HepG2 (cell line): ENCODE measurements around the gene RAB5B. TPM values are rescaled to one million over a fixed set of nuclear protein-coding genes. Genes with fewer than 3 reads are reported as not detected.

Source experiments
- ATAC-seq: fragments of 200-7000 bp; cut with Tn5 transposase; 3 replicates; pipeline ENCODE4 v1.9.1; 2020; ENCODE audit warnings: mild to moderate bottlenecking, moderate library complexity
- BruUV-seq: library from RNA; stranded (reverse); fragments of 400-500 nt; replicated peaks from 2 replicates; lab custom pipeline; 2021; lab: Mats Ljungman, UMichigan
- CTCF ChIA-PET: fragments of 300-600 bp; formaldehyde crosslinking; extraction: SDS; loops from one replicate; lab custom pipeline; 2021; ENCODE audit warnings: low total read pairs, inconsistent platforms, low intra/inter-chr PET ratio; lab: Yijun Ruan, JAX
- POLR2A ChIA-PET: fragments of 350-600 bp; sonication (Branson Sonifier 250); formaldehyde crosslinking; loops from one replicate; lab custom pipeline; 2020; ENCODE audit warnings: antibody characterized with exemption, inconsistent platforms; lab: Yijun Ruan, JAX
- DNase-seq: peaks from one replicate; pipeline ENCODE4 v3.0.0-alpha.2; 2015; ENCODE audit warnings: low spot score
- FAIRE-seq: peaks from 3 replicates; lab custom pipeline; 2011; peaks lifted over from hg19 to GRCh38; lab: Jason Lieb, UNC
- H2AFZ ChIP-seq: one replicate; pipeline ENCODE4 v1.6.1; 2011; ENCODE audit warnings: low read length, inconsistent platforms
- H3K27ac ChIP-seq: fragments of 300-600 bp; 3 replicates; pipeline ENCODE4 v1.8.0; 2011; ENCODE audit warnings: mixed run types, mild to moderate bottlenecking, mixed read lengths, low read length, inconsistent platforms; ENCODE audit not compliant: insufficient read depth; ENCODE audit errors: extremely low read length
- H3K27me3 ChIP-seq, 2 experiments: fragments of 200-600 bp in 1 of 2; 2 replicates in 1 of 2; 3 replicates in 1 of 2; pipeline versions ENCODE4 v1.6.0 to v1.8.0; 2011; ENCODE audit warnings: low read length in 2 of 2, mild to moderate bottlenecking in 2 of 2, moderate library complexity in 2 of 2, inconsistent platforms in 1 of 2; ENCODE audit not compliant: insufficient read depth in 2 of 2, control insufficient read depth in 1 of 2
- H3K36me3 ChIP-seq, 2 experiments: fragments of 200-600 bp in 1 of 2; replicated peaks in 1 of 2; 2 replicates in 1 of 2; 3 replicates in 1 of 2; pipeline versions ENCODE4 v1.5.1 to v1.8.0; 2011; ENCODE audit warnings: low read length in 2 of 2, inconsistent platforms in 1 of 2; ENCODE audit not compliant: insufficient read depth in 2 of 2, control insufficient read depth in 1 of 2
- H3K4me1 ChIP-seq: 2 replicates; pipeline ENCODE4 v1.5.1; 2012; ENCODE audit warnings: low read length, inconsistent platforms; ENCODE audit not compliant: insufficient read depth
- H3K4me2 ChIP-seq: 2 replicates; pipeline ENCODE4 v1.6.0; 2011; ENCODE audit warnings: low read depth, low read length, inconsistent platforms
- H3K4me3 ChIP-seq, 3 experiments: fragments of 200-600 bp in 1 of 3; sonication (generic), shearing (Covaris generic) in 1 of 3; replicated peaks in 1 of 3; 2 replicates each; pipeline ENCODE4 v1.5.1; 2011 to 2016; ENCODE audit warnings: low read length in 3 of 3, inconsistent platforms in 2 of 3, low read depth in 2 of 3, mild to moderate bottlenecking in 2 of 3, control low read depth in 1 of 3, mixed read lengths in 1 of 3; ENCODE audit not compliant: insufficient read depth in 1 of 3
- H3K79me2 ChIP-seq: one replicate; pipeline ENCODE4 v1.6.1; 2011; ENCODE audit warnings: low read length, inconsistent platforms; ENCODE audit not compliant: insufficient read depth
- H3K9ac ChIP-seq: 2 replicates; pipeline ENCODE4 v1.6.0; 2011; ENCODE audit warnings: mild to moderate bottlenecking, low read depth, low read length, inconsistent platforms; ENCODE audit not compliant: insufficient read depth
- H3K9me3 ChIP-seq: 2 replicates; pipeline ENCODE4 v1.5.1; 2012; ENCODE audit warnings: mild to moderate bottlenecking, low read length
- H4K20me1 ChIP-seq: 2 replicates; pipeline ENCODE4 v1.6.0; 2011; ENCODE audit warnings: inconsistent platforms, mild to moderate bottlenecking, low read length, moderate library complexity; ENCODE audit not compliant: insufficient read depth
- CEBPG ChIP-seq: IDR thresholded peaks from 2 replicates; pipeline ENCODE4 v1.6.1; 2016
- ELF1 ChIP-seq: sonication (generic); formaldehyde crosslinking; IDR thresholded peaks from 2 replicates; pipeline ENCODE4 v1.4.0; 2020; ENCODE audit warnings: missing genetic modification reagents
- ETV5 ChIP-seq: IDR thresholded peaks from 2 replicates; pipeline ENCODE4 v1.6.1; 2018; ENCODE audit warnings: missing biosample characterization, missing genetic modification reagents, inconsistent platforms, borderline replicate concordance
- GFI1 ChIP-seq: sonication (generic); formaldehyde crosslinking; IDR thresholded peaks from 2 replicates; pipeline ENCODE4 v1.5.0; 2020; ENCODE audit warnings: missing genetic modification reagents, mild to moderate bottlenecking, borderline replicate concordance
- HMGA1 ChIP-seq: sonication (generic); formaldehyde crosslinking; conservative IDR thresholded peaks from 2 replicates; pipeline ENCODE4 v1.4.0; 2020; ENCODE audit warnings: missing genetic modification reagents
- KDM6A ChIP-seq: IDR thresholded peaks from 2 replicates; pipeline ENCODE4 v1.6.1; 2016; ENCODE audit warnings: low read depth
- MTF2 ChIP-seq: sonication (generic); formaldehyde crosslinking; IDR thresholded peaks from 2 replicates; pipeline ENCODE4 v1.5.0; 2020; ENCODE audit warnings: missing genetic modification reagents, borderline replicate concordance
- NFIC ChIP-seq: IDR thresholded peaks from 2 replicates; pipeline ENCODE4 v1.6.1; 2012; ENCODE audit warnings: mild to moderate bottlenecking, low read length, inconsistent platforms
- PRDM10 ChIP-seq: sonication (generic); formaldehyde crosslinking; IDR thresholded peaks from 2 replicates; pipeline ENCODE4 v1.4.0; 2020; ENCODE audit warnings: low read depth, missing genetic modification reagents
- ZBTB46 ChIP-seq: sonication (generic); formaldehyde crosslinking; IDR thresholded peaks from 2 replicates; pipeline ENCODE4 v1.4.0; 2020; ENCODE audit warnings: mild to moderate bottlenecking, missing genetic modification reagents, borderline replicate concordance
- ZNF17 ChIP-seq: sonication (generic); formaldehyde crosslinking; IDR thresholded peaks from 2 replicates; pipeline ENCODE4 v1.5.0; 2020; ENCODE audit warnings: mild to moderate bottlenecking, missing genetic modification reagents
- ZNF431 ChIP-seq: sonication (generic); formaldehyde crosslinking; IDR thresholded peaks from 2 replicates; pipeline ENCODE4 v1.9.0; 2022; ENCODE audit warnings: missing genetic modification reagents, low read depth, mild to moderate bottlenecking, borderline replicate concordance
- ZNF501 ChIP-seq: sonication (generic); formaldehyde crosslinking; IDR thresholded peaks from 2 replicates; pipeline ENCODE4 v1.5.1; 2020; ENCODE audit warnings: mild to moderate bottlenecking, moderate library complexity, missing genetic modification reagents
- WGBS: methylation state at CpG from one replicate; pipeline ENCODE4 v1.1.6; 2017; ENCODE audit warnings: low lambda C conversion rate; 5-methylcytosine and 5-hydroxymethylcytosine counted together
- in situ Hi-C: cut with HindIII; loops from 2 replicates; pipeline ENCODE4 v1.10.0; 2017; ENCODE audit warnings: low pct_unique_long_range_greater_than_20kb; ENCODE audit not compliant: extremely low pct_ligation_motif_present
- intact Hi-C: fragments of 100-400 bp; cut with micrococcal nuclease; formaldehyde crosslinking; loops from one replicate; pipeline ENCODE4 v1.10.0; 2022; ENCODE audit not compliant: unreplicated experiment
- polyA plus RNA-seq, 8 experiments: library from polyadenylated mRNA; depleted of rRNA in 3 of 8; stranded (reverse) in 7 of 8; unstranded in 1 of 8; fragments of >200 nt; fragmentation: Illumina TruSeq in 4 of 8; extraction: Trizol in 4 of 8; gene quantifications; 2 replicates each; pipeline versions ENCODE4 v1.2.1 to v1.2.3, GENCODE V29; 2011 to 2016; ENCODE audit warnings: low read depth in 4 of 8, missing spikeins in 1 of 8, mixed read lengths in 1 of 8; ENCODE audit not compliant: insufficient read depth in 1 of 8
- total RNA-seq, 5 experiments: library from RNA; depleted of rRNA; stranded (reverse); fragments of >200 nt; fragmentation: Illumina TruSeq; extraction: Trizol; gene quantifications; 2 replicates each; pipeline ENCODE4 v1.2.3, GENCODE V29; 2016; ENCODE audit warnings: low read depth in 1 of 5
- TF ChIP-seq, protein P1 (sequence below): sonication (generic); formaldehyde crosslinking; IDR thresholded peaks from 2 replicates; pipeline ENCODE4 v1.8.1; 2023; ENCODE audit warnings: mild to moderate bottlenecking, missing genetic modification reagents, borderline replicate concordance

Gene RAB5B
- total and polyA plus RNA-seq, 2 of the 13 experiments (the other 11 are each of a cell fraction or from before 2014, with no cell fraction given): 26.0 to 68.3 TPM

- TF ChIP-seq GFI1 (no peak), ZNF501 (CRISPR knock-in tag) (0 out of 2 replicates have a peak, but pooled peaks have one; percentile 0), ZNF431 (no peak), MTF2 (CRISPR knock-in tag) (no peak)
- TF ChIP-seq, all 625 proteins: peak for 1
- H3K36me3 ChIP-seq: no peaks in the 10 kb centered on the region; a peak in 1 of 5 replicates
- DNase-seq: no peak
- H3K27me3 ChIP-seq: no peaks in the 10 kb centered on the region
- ChIA-PET POLR2A (interaction anchor here (1.9 to 3.0 kb wide), 2 partner anchors 18 to 40 kb away, joined by 8 to 10 read pairs; partner anchors contain the start of genes RAB5B and SUOX), CTCF (no interaction called here)
- no peak overlapping the region for H3K9ac ChIP-seq
- intact Hi-C loops (no loop called here), in situ Hi-C loops (no loop called here)
- H3K79me2 ChIP-seq: no peaks in the 10 kb centered on the region
- H4K20me1 ChIP-seq: no peaks in the 10 kb centered on the region
- FAIRE-seq: peak; percentile 42
- no peaks in the 10 kb centered on the region for H3K9me3 ChIP-seq
- BruUV-seq: no TSS peak
- no peak overlapping the region for H2AFZ ChIP-seq
- 72% methylated on average over 2 of the region's 2 CpGs for WGBS
- H3K27ac ChIP-seq: peak overlapping the region; percentile 68
- ATAC-seq: no peak
- H3K4me3 ChIP-seq: no peak overlapping the region
- H3K4me1 ChIP-seq: peaks cover 71% of the 10 kb centered on the region
- 0 out of 2 replicates have a peak overlapping the region, but pooled peaks have one; percentile 23 for H3K4me2 ChIP-seq
These were observed 40.3 kb downstream of the RAB5B start for GRCh38 chr12:56014205-56014604.

DNA sequence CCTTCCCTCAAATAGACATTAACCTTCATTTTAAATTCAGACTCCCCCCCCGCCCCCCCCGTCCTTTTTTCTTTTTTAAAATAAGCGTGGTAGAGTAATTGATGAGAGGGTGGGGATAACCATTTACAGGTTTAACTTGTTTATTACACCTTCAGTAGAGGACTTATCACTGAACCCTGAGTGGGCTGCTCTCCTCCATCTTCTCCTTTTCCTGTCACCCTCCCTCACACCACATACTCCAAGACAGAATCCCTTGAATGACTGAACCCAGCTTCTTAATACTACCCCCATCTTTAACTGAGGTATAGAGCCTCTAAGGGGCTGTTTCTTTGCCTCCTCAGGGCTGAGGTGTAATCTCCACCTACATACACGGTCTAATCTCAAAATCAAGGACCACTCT, 43.3 kb downstream of the RAB5B start:
- H3K4me1 ChIP-seq: peaks cover 70% of the 10 kb centered on the region
- CTCF ChIA-PET: no interaction called here
- no peak for TF ChIP-seq ZNF17 (CRISPR knock-in tag)
- TF ChIP-seq HMGA1 (CRISPR knock-in tag): no peak
- no peak for TF ChIP-seq NFIC
- TF ChIP-seq, protein P1, sequence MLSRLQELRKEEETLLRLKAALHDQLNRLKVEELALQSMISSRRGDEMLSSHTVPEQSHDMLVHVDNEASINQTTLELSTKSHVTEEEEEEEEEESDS (CRISPR knock-in tag): no peak
- TF ChIP-seq KDM6A: no peak
- no peak for TF ChIP-seq CEBPG (CRISPR knock-in tag)
- TF ChIP-seq PRDM10 (CRISPR knock-in tag): no peak
- no peak for TF ChIP-seq ELF1
- no peak for TF ChIP-seq ZBTB46 (CRISPR knock-in tag)
- TF ChIP-seq ETV5: no peak

More for the DNA sequence above, 43.3 kb downstream of the RAB5B start:
- in situ Hi-C loops: no loop called here
- H3K9me3 ChIP-seq: no peaks in the 10 kb centered on the region
- POLR2A ChIA-PET: no interaction called here
- H3K79me2 ChIP-seq: no peaks in the 10 kb centered on the region
- no peaks in the 10 kb centered on the region for H3K36me3 ChIP-seq
- no peak overlapping the region for H2AFZ ChIP-seq
- no TSS peak for BruUV-seq
- no peak overlapping the region for H3K27ac ChIP-seq
- H3K4me2 ChIP-seq: no peak overlapping the region
- DNase-seq (no peak), ATAC-seq (no peak), FAIRE-seq (no peak)
- no peak overlapping the region for H3K4me3 ChIP-seq
- WGBS: 98% methylated on average over 4 of the region's 4 CpGs
- intact Hi-C loops: no loop called here
- no peaks in the 10 kb centered on the region for H3K27me3 ChIP-seq
- no peaks in the 10 kb centered on the region for H4K20me1 ChIP-seq
- no peak overlapping the region for H3K9ac ChIP-seq
